CD8-positive, alpha-beta memory T cell (primary cell): ENCODE data around the gene ATP8A1. TPM values are rescaled to one million over a fixed set of nuclear protein-coding genes. Genes with fewer than 3 reads are reported as not detected.

Experiments used
- CTCF ChIA-PET: fragments of 350-600 bp; sonication (Branson Sonifier 250); formaldehyde crosslinking; loops from one replicate; lab custom pipeline; 2021; ENCODE audit warnings: antibody characterized with exemption; lab: Charles Lee
- POLR2A ChIA-PET: fragments of 350-600 bp; sonication (Branson Sonifier 250); formaldehyde crosslinking; loops from one replicate; lab custom pipeline; 2021; ENCODE audit warnings: antibody characterized with exemption; lab: Charles Lee
- DNase-seq, 5 donors: peaks; one replicate each; pipeline versions ENCODE4 v3.0.0 to v3.0.0-alpha.2; 2020 to 2022; ENCODE audit warnings: mixed read lengths in 1 of 5
- H3K27ac ChIP-seq: one replicate; pipeline ENCODE4 v1.7.0; 2013; ENCODE audit warnings: low read depth, mild to moderate bottlenecking, low read length, moderate library complexity
- H3K27me3 ChIP-seq: 2 replicates; pipeline ENCODE4 v1.7.0; 2013; ENCODE audit warnings: low read length, mild to moderate bottlenecking; ENCODE audit not compliant: insufficient read depth, poor library complexity, severe bottlenecking
- H3K36me3 ChIP-seq: 2 replicates; pipeline ENCODE4 v1.7.0; 2013; ENCODE audit warnings: mild to moderate bottlenecking, low read length, moderate library complexity; ENCODE audit not compliant: insufficient read depth
- H3K4me1 ChIP-seq: 2 replicates; pipeline ENCODE4 v1.7.0; 2013; ENCODE audit warnings: mild to moderate bottlenecking, low read length, moderate library complexity; ENCODE audit not compliant: insufficient read depth
- H3K4me3 ChIP-seq: 2 replicates; pipeline ENCODE4 v1.7.0; 2013; ENCODE audit warnings: mild to moderate bottlenecking, low read length
- H3K9me3 ChIP-seq: 2 replicates; pipeline ENCODE4 v1.7.0; 2013; ENCODE audit warnings: mild to moderate bottlenecking, low read length
- H3K27ac Mint-ChIP-seq, 8 donors: one replicate each; pipeline ENCODE4 v1.8.0; 2020 to 2021; ENCODE audit warnings: mixed read lengths in 8 of 8, mild to moderate bottlenecking in 6 of 8, inconsistent platforms in 3 of 8, moderate library complexity in 3 of 8
- H3K27me3 Mint-ChIP-seq, 2 donors: one replicate each; pipeline ENCODE4 v1.8.0; 2020 to 2021; ENCODE audit warnings: mixed read lengths in 2 of 2, mild to moderate bottlenecking in 1 of 2, moderate library complexity in 1 of 2
- H3K36me3 Mint-ChIP-seq, 3 donors: one replicate each; pipeline ENCODE4 v1.8.0; 2020 to 2021; ENCODE audit warnings: mixed read lengths in 3 of 3, inconsistent platforms in 1 of 3, mild to moderate bottlenecking in 1 of 3
- H3K4me1 Mint-ChIP-seq, 3 donors: one replicate each; pipeline ENCODE4 v1.8.0; 2020 to 2021; ENCODE audit warnings: mixed read lengths in 3 of 3, inconsistent platforms in 1 of 3, mild to moderate bottlenecking in 1 of 3
- H3K4me3 Mint-ChIP-seq, 7 donors: one replicate each; pipeline ENCODE4 v1.8.0; 2020 to 2021; ENCODE audit warnings: mixed read lengths in 7 of 7, mild to moderate bottlenecking in 6 of 7, moderate library complexity in 4 of 7, inconsistent platforms in 2 of 7
- H3K9me3 Mint-ChIP-seq, 5 donors: one replicate each; pipeline ENCODE4 v1.8.0; 2020 to 2022; ENCODE audit warnings: mixed read lengths in 5 of 5, mild to moderate bottlenecking in 3 of 5, moderate library complexity in 2 of 5, inconsistent platforms in 1 of 5
- polyA plus RNA-seq: library from polyadenylated mRNA; unstranded; fragments of 300-500 nt; fragmentation: Illumina TruSeq; gene quantifications from one replicate; pipeline ENCODE4 v1.2.3, GENCODE V29; 2021
- total RNA-seq, 2 experiments: library from RNA; stranded (reverse); gene quantifications; one replicate each; pipeline ENCODE4 v1.2.3, GENCODE V29; 2021

ATP8A1 gene
- total and polyA plus RNA-seq, 3 experiments from 2014 or later: 13.8 to 24.4 (median 23.3) TPM

DNA sequence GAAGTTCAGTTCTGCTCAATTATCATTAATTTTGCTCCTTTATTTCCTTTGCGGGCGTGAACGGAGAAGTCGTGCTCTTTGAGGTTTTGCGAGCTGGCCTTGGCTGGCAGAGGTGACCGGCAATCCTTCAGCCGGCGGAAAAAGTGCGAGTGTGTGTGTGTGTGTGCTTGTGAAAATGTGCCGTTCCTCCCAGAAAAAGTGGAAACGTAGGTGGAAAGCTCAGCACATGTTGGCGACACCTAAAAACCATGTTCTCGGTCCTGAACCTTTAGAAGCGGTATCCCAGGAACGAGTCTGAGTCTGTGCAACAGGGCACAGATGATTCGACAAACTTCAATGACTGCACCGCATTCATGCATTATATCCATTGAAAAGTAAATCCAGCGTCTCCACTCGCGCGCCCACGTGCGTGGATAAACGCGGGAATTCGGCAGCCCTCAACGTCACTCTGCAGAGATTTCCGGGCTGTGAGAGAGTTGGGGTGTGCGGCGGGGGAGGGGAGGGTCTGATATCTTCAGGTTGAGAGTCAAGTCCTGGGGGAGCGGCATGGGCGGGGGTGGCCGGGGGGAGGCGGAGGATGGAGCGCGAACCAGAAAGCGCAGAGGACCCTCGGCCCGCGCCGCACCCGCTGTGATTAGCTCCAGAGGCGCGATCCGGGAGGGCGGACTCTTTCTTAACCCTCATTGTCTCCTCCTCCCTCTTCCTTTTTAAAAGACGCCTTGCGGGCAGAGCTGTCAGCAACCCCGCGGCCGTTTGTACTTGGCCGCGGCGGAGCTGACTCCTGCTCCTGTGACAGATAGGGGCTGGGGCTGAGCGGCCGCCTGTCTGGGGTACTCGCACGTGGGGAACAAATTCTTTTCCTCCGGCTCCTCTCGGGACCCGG is 259.9 kb downstream of the ATP8A1 start, which contains the start of gene SHISA3:
Gene SHISA3 (plus strand): TSS at position 737 of the 883 bp plus-strand sequence. CDS start 569 bp downstream, outside the sequence.
- peaks cover 11% of the 10 kb centered on the region for H3K27me3 ChIP-seq
- CTCF ChIA-PET: no interaction called here
- H3K4me3 Mint-ChIP-seq: peak within 1 kb of the TSS; percentile 73 to 93 (median 85)
- no peaks in the 10 kb centered on the region for H3K36me3 ChIP-seq
- no peaks in the 10 kb centered on the region for H3K36me3 Mint-ChIP-seq
- H3K4me3 ChIP-seq: peak within 1 kb of the TSS; percentile 49
- H3K4me1 Mint-ChIP-seq: peaks cover 22 to 34% (median 29%) of the 10 kb centered on the region in 3 donors
- peak in 1 of 5 donors; percentile 6 for DNase-seq
- POLR2A ChIA-PET: no interaction called here
- H3K9me3 Mint-ChIP-seq: no peaks in the 10 kb centered on the region
- no peak within 1 kb of the TSS for H3K27ac ChIP-seq
- peaks cover 3% of the 10 kb centered on the region for H3K4me1 ChIP-seq
- H3K9me3 ChIP-seq: no peaks in the 10 kb centered on the region
- peaks cover 46 to 62% of the 10 kb centered on the region in 2 donors for H3K27me3 Mint-ChIP-seq
- peak within 1 kb of the TSS in 2 of 8 donors; percentile 6 to 51 for H3K27ac Mint-ChIP-seq

- H3K27ac Mint-ChIP-seq: peak overlapping the region in 1 of 8 donors; percentile 51
- ChIA-PET CTCF (no interaction called here), POLR2A (no interaction called here)
- H3K4me3 ChIP-seq: no peak overlapping the region
- peaks cover 46 to 62% of the 10 kb centered on the region in 2 donors for H3K27me3 Mint-ChIP-seq
- peaks cover 3% of the 10 kb centered on the region for H3K4me1 ChIP-seq
- peaks cover 22 to 34% (median 29%) of the 10 kb centered on the region in 3 donors for H3K4me1 Mint-ChIP-seq
- peak overlapping the region; percentile 73 to 93 (median 85) for H3K4me3 Mint-ChIP-seq
- no peaks in the 10 kb centered on the region for H3K9me3 ChIP-seq
- H3K9me3 Mint-ChIP-seq: no peaks in the 10 kb centered on the region
- H3K27me3 ChIP-seq: peaks cover 11% of the 10 kb centered on the region
- no peak overlapping the region for H3K27ac ChIP-seq
- no peaks in the 10 kb centered on the region for H3K36me3 ChIP-seq
- DNase-seq: no peak
- H3K36me3 Mint-ChIP-seq: no peaks in the 10 kb centered on the region
Measured at GRCh38 chr4:42396361-42396751, 260.5 kb downstream of the ATP8A1 start.

- Histone ChIP-seq H3K27me3 (peaks cover 11% of the 10 kb centered on the region), H3K4me1 (peaks cover 3% of the 10 kb centered on the region), H3K4me3 (no peak overlapping the region), H3K36me3 (no peaks in the 10 kb centered on the region), H3K27ac (no peak overlapping the region), H3K9me3 (no peaks in the 10 kb centered on the region)
- H3K4me1 Mint-ChIP-seq: peaks cover 22 to 34% (median 29%) of the 10 kb centered on the region in 3 donors
- no peak overlapping the region for H3K27ac Mint-ChIP-seq
- DNase-seq: no peak
- CTCF ChIA-PET: no interaction called here
- POLR2A ChIA-PET: no interaction called here
- H3K27me3 Mint-ChIP-seq: peaks cover 40 to 54% of the 10 kb centered on the region in 2 donors
- H3K36me3 Mint-ChIP-seq: no peaks in the 10 kb centered on the region
- no peak overlapping the region for H3K4me3 Mint-ChIP-seq
- H3K9me3 Mint-ChIP-seq: no peaks in the 10 kb centered on the region
Measured at GRCh38 chr4:42395595-42395994, 261.3 kb downstream of the ATP8A1 start.

GRCh38 chr4:42392436-42392835 is 264.5 kb downstream of the ATP8A1 start:
- Histone ChIP-seq H3K9me3 (no peaks in the 10 kb centered on the region), H3K27ac (no peak overlapping the region), H3K4me3 (no peak overlapping the region), H3K4me1 (peaks cover 3% of the 10 kb centered on the region), H3K36me3 (no peaks in the 10 kb centered on the region), H3K27me3 (peaks cover 11% of the 10 kb centered on the region)
- H3K27ac Mint-ChIP-seq: no peak overlapping the region
- H3K4me1 Mint-ChIP-seq: peaks cover 9 to 12% (median 10%) of the 10 kb centered on the region in 3 donors
- no peak for DNase-seq
- H3K4me3 Mint-ChIP-seq: no peak overlapping the region
- ChIA-PET POLR2A (no interaction called here), CTCF (no interaction called here)
- H3K36me3 Mint-ChIP-seq: no peaks in the 10 kb centered on the region
- peaks cover 16 to 27% of the 10 kb centered on the region in 2 donors for H3K27me3 Mint-ChIP-seq
- no peaks in the 10 kb centered on the region for H3K9me3 Mint-ChIP-seq

- DNase-seq: no peak
- peaks cover 7 to 8% (median 8%) of the 10 kb centered on the region in 3 donors for H3K4me1 Mint-ChIP-seq
- peaks cover 11% of the 10 kb centered on the region for H3K27me3 ChIP-seq
- no peaks in the 10 kb centered on the region for H3K36me3 ChIP-seq
- H3K4me1 ChIP-seq: peaks cover 3% of the 10 kb centered on the region
- no peaks in the 10 kb centered on the region for H3K36me3 Mint-ChIP-seq
- CTCF ChIA-PET: no interaction called here
- POLR2A ChIA-PET: no interaction called here
- H3K9me3 Mint-ChIP-seq: no peaks in the 10 kb centered on the region
- H3K4me3 ChIP-seq: no peak overlapping the region
- H3K27me3 Mint-ChIP-seq: peaks cover 13 to 22% of the 10 kb centered on the region in 2 donors
- H3K27ac ChIP-seq: no peak overlapping the region
- no peak overlapping the region for H3K4me3 Mint-ChIP-seq
- H3K9me3 ChIP-seq: no peaks in the 10 kb centered on the region
- no peak overlapping the region for H3K27ac Mint-ChIP-seq
Measured at GRCh38 chr4:42391981-42392380, 264.9 kb downstream of the ATP8A1 start.

- no peaks in the 10 kb centered on the region for H3K9me3 Mint-ChIP-seq
- H3K27ac Mint-ChIP-seq: no peak overlapping the region
- POLR2A ChIA-PET: no interaction called here
- DNase-seq: no peak
- CTCF ChIA-PET: no interaction called here
- Histone ChIP-seq H3K4me3 (no peak overlapping the region), H3K9me3 (no peaks in the 10 kb centered on the region), H3K27ac (no peak overlapping the region), H3K27me3 (peaks cover 5% of the 10 kb centered on the region), H3K36me3 (no peaks in the 10 kb centered on the region), H3K4me1 (no peaks in the 10 kb centered on the region)
- H3K4me1 Mint-ChIP-seq: peaks cover under 1 to 2% (median 2%) of the 10 kb centered on the region in 3 donors
- H3K36me3 Mint-ChIP-seq: no peaks in the 10 kb centered on the region
- no peak overlapping the region for H3K4me3 Mint-ChIP-seq
- peaks cover 9 to 16% of the 10 kb centered on the region in 2 donors for H3K27me3 Mint-ChIP-seq
Measured at GRCh38 chr4:42391355-42391664, 265.6 kb downstream of the ATP8A1 start.

- Histone ChIP-seq H3K36me3 (no peaks in the 10 kb centered on the region), H3K9me3 (no peaks in the 10 kb centered on the region), H3K27me3 (peaks cover 5% of the 10 kb centered on the region), H3K4me3 (no peak overlapping the region), H3K27ac (no peak overlapping the region), H3K4me1 (no peaks in the 10 kb centered on the region)
- DNase-seq: no peak
- Mint-ChIP-seq H3K4me1 (no peaks in the 10 kb centered on the region), H3K9me3 (no peaks in the 10 kb centered on the region), H3K36me3 (no peaks in the 10 kb centered on the region), H3K27me3 (peaks cover 8 to 12% of the 10 kb centered on the region in 2 donors), H3K27ac (peak overlapping the region in 1 of 8 donors; percentile 18), H3K4me3 (no peak overlapping the region)
- ChIA-PET POLR2A (no interaction called here), CTCF (no interaction called here)
Measured at GRCh38 chr4:42390622-42391354, 266.1 kb downstream of the ATP8A1 start.

DNA sequence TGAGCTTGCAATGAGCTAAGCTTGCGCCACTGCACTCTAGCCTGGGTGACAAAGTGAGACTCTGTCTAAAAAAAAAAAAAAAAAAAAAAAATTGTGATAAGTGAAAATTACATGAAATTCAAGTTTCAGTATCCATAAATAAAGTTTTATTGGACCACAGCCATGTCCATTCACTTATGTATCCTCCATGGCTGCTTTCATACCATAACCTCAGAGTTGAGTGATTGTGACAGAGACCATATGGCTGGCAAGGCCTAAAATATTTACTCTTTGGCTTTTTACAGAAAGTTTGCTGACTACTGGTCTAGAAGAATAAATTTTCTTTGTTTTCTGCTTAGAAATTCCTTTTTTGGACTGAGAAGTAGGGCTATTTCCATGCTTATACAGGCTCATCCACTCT is 271.4 kb downstream of the ATP8A1 start:
- POLR2A ChIA-PET: no interaction called here
- Mint-ChIP-seq H3K36me3 (no peaks in the 10 kb centered on the region), H3K9me3 (no peaks in the 10 kb centered on the region), H3K27ac (no peak overlapping the region), H3K4me1 (no peaks in the 10 kb centered on the region), H3K4me3 (no peak overlapping the region), H3K27me3 (peaks cover 11 to 16% of the 10 kb centered on the region in 2 donors)
- no peak overlapping the region for H3K27ac ChIP-seq
- no peak for DNase-seq
- no peak overlapping the region for H3K4me3 ChIP-seq
- no peaks in the 10 kb centered on the region for H3K27me3 ChIP-seq
- no peaks in the 10 kb centered on the region for H3K9me3 ChIP-seq
- H3K36me3 ChIP-seq: no peaks in the 10 kb centered on the region
- CTCF ChIA-PET: no interaction called here
- no peaks in the 10 kb centered on the region for H3K4me1 ChIP-seq
